GM12878 (cell line): ENCODE results near the gene SNTA1. TPM values are rescaled to one million over a fixed set of nuclear protein-coding genes. Genes with fewer than 3 reads are reported as not detected.
A peak's percentile ranks its signal among the peaks of the same experiment; 100 is the strongest.

ENCODE experiments used
- ATAC-seq: fragments of 200-7000 bp; cut with Tn5 transposase; 3 replicates; pipeline ENCODE4 v1.9.1; 2020; ENCODE audit warnings: mild to moderate bottlenecking, moderate library complexity
- BruUV-seq: library from RNA; stranded (reverse); fragments of 400-500 nt; replicated peaks from 2 replicates; lab custom pipeline; 2021; lab: Mats Ljungman, UMichigan
- CTCF ChIA-PET: fragments of 300-600 bp; sonication (Branson Sonifier 250); formaldehyde crosslinking; extraction: SDS; loops from one replicate; lab custom pipeline; 2021; ENCODE audit warnings: inconsistent platforms; lab: Yijun Ruan, JAX
- POLR2A ChIA-PET: fragments of 350-600 bp; formaldehyde crosslinking; extraction: SDS; loops from one replicate; lab custom pipeline; 2021; ENCODE audit warnings: inconsistent platforms; lab: Charles Lee
- RAD21 ChIA-PET: fragments of 300-600 bp; sonication (Branson Sonifier 250); formaldehyde crosslinking; loops from one replicate; lab custom pipeline; 2023; ENCODE audit warnings: antibody characterized with exemption; ENCODE audit not compliant: unreplicated experiment; lab: Charles Lee
- SMC1A ChIA-PET: fragments of 300-600 bp; sonication (Branson Sonifier 250); formaldehyde crosslinking; loops from one replicate; lab custom pipeline; 2023; ENCODE audit not compliant: unreplicated experiment, uncharacterized antibody; lab: Charles Lee
- DNase-seq: peaks from one replicate; pipeline ENCODE4 v3.0.0-alpha.2; 2011; ENCODE audit warnings: low read depth, low spot score
- FAIRE-seq: peaks from 3 replicates; lab custom pipeline; 2011; peaks lifted over from hg19 to GRCh38; lab: Jason Lieb, UNC
- H2AFZ ChIP-seq: 2 replicates; pipeline ENCODE4 v1.6.0; 2011; ENCODE audit warnings: low read depth, low read length, control low read depth; ENCODE audit not compliant: control insufficient read depth
- H3K27ac ChIP-seq: 2 replicates; pipeline ENCODE4 v1.5.1; 2011; ENCODE audit warnings: control low read depth; ENCODE audit not compliant: control insufficient read depth, insufficient read depth
- H3K27me3 ChIP-seq, 2 experiments: replicated peaks in 1 of 2; 2 replicates each; pipeline versions ENCODE4 v1.6.0 to v1.6.1; 2011; ENCODE audit warnings: low read length in 1 of 2; ENCODE audit not compliant: control insufficient read depth in 2 of 2, insufficient read depth in 2 of 2
- H3K36me3 ChIP-seq, 2 experiments: 2 replicates each; pipeline ENCODE4 v1.5.1; 2011; ENCODE audit warnings: low read length in 1 of 2; ENCODE audit not compliant: control insufficient read depth in 2 of 2, insufficient read depth in 2 of 2
- H3K4me1 ChIP-seq: 2 replicates; pipeline ENCODE4 v1.6.1; 2011; ENCODE audit warnings: mild to moderate bottlenecking, low read length, moderate library complexity, mixed read lengths; ENCODE audit not compliant: control insufficient read depth, insufficient read depth
- H3K4me2 ChIP-seq: 2 replicates; pipeline ENCODE4 v1.6.0; 2011; ENCODE audit warnings: control low read depth; ENCODE audit not compliant: control insufficient read depth, insufficient read depth
- H3K4me3 ChIP-seq: fragments of 200-600 bp; sonication (generic); 2 replicates; pipeline ENCODE4 v1.5.1; 2016
- H3K79me2 ChIP-seq: 2 replicates; pipeline ENCODE4 v1.6.0; 2011; ENCODE audit warnings: low read length; ENCODE audit not compliant: control insufficient read depth, insufficient read depth
- H3K9ac ChIP-seq: 2 replicates; pipeline ENCODE4 v1.8.0; 2011; ENCODE audit warnings: low read length, control low read depth, mixed read lengths; ENCODE audit not compliant: control insufficient read depth, insufficient read depth
- H3K9me3 ChIP-seq: replicated peaks from 3 replicates; pipeline ENCODE4 v1.5.1; 2011; ENCODE audit warnings: mild to moderate bottlenecking, low read length; ENCODE audit not compliant: control insufficient read depth, insufficient read depth
- H4K20me1 ChIP-seq: 2 replicates; pipeline ENCODE4 v1.6.0; 2011; ENCODE audit not compliant: control insufficient read depth, insufficient read depth
- ASH2L ChIP-seq: fragments of 300-600, 200-600 bp; sonication (generic); IDR thresholded peaks from 2 replicates; pipeline ENCODE4 v1.6.1; 2017; ENCODE audit warnings: low read depth, mild to moderate bottlenecking, borderline replicate concordance
- BRCA1 ChIP-seq: IDR thresholded peaks from 2 replicates; pipeline ENCODE4 v1.6.1; 2011; ENCODE audit warnings: low read depth, low read length, improper control_type of control experiment
- EGR1 ChIP-seq, 2 experiments: IDR thresholded peaks; 1 replicate in 1 of 2; 2 replicates in 1 of 2; pipeline ENCODE4 v1.6.1; 2011 to 2012; ENCODE audit warnings: low read depth in 2 of 2, low read length in 2 of 2, borderline replicate concordance in 1 of 2, mild to moderate bottlenecking in 1 of 2, moderate library complexity in 1 of 2
- HDAC6 ChIP-seq: fragments of 200-600 bp; sonication (generic); IDR thresholded peaks from one replicate; pipeline ENCODE4 v1.8.0; 2017; ENCODE audit warnings: antibody characterized with exemption; ENCODE audit not compliant: unreplicated experiment
- IKZF1 ChIP-seq: fragments of 450-650 bp; conservative IDR thresholded peaks from 2 replicates; pipeline ENCODE4 v1.6.1; 2017; ENCODE audit warnings: antibody characterized with exemption, mild to moderate bottlenecking
- LARP7 ChIP-seq: fragments of 450-650 bp; IDR thresholded peaks from 2 replicates; pipeline ENCODE4 v1.6.1; 2017; ENCODE audit warnings: mild to moderate bottlenecking
- NFXL1 ChIP-seq: fragments of 450-650 bp; IDR thresholded peaks from 2 replicates; pipeline ENCODE4 v1.6.1; 2017; ENCODE audit warnings: antibody characterized with exemption, mild to moderate bottlenecking, borderline replicate concordance
- NKRF ChIP-seq: fragments of 450-650 bp; conservative IDR thresholded peaks from 2 replicates; pipeline ENCODE4 v1.6.1; 2017; ENCODE audit warnings: mild to moderate bottlenecking, moderate library complexity
- NRF1 ChIP-seq: conservative IDR thresholded peaks from 2 replicates; pipeline ENCODE4 v1.6.1; 2011; ENCODE audit warnings: mild to moderate bottlenecking, low read depth, low read length, improper control_type of control experiment
- RELA ChIP-seq: fragments of 450-650 bp; IDR thresholded peaks from 2 replicates; pipeline ENCODE4 v1.8.0; 2014; ENCODE audit warnings: borderline replicate concordance; ENCODE audit not compliant: partially characterized antibody
- SIX5 ChIP-seq: IDR thresholded peaks from 2 replicates; pipeline ENCODE4 v1.6.1; 2011; ENCODE audit warnings: mild to moderate bottlenecking, low read depth, low read length, moderate library complexity; ENCODE audit not compliant: severe bottlenecking
- TAF1 ChIP-seq: IDR thresholded peaks from 2 replicates; pipeline ENCODE4 v1.6.1; 2011; ENCODE audit warnings: mild to moderate bottlenecking, low read depth, low read length, borderline replicate concordance
- ZNF217 ChIP-seq: fragments of 450-650 bp; IDR thresholded peaks from 2 replicates; pipeline ENCODE4 v1.6.1; 2017; ENCODE audit warnings: antibody characterized with exemption, mild to moderate bottlenecking
- ZNF687 ChIP-seq: fragments of 450-650 bp; IDR thresholded peaks from 2 replicates; pipeline ENCODE4 v1.6.1; 2017; ENCODE audit warnings: mild to moderate bottlenecking, moderate library complexity
- whole genome bisulfite sequencing: methylation state at CpG from one replicate; pipeline ENCODE4 v1.1.6; 2016; ENCODE audit warnings: low lambda C conversion rate; ENCODE audit not compliant: insufficient replicate concordance, insufficient coverage; ENCODE audit errors: missing lambda C conversion rate; 5-methylcytosine and 5-hydroxymethylcytosine counted together
- in situ Hi-C: fragments of 300-500 bp; cut with MboI; formaldehyde crosslinking; loops from 9 replicates; pipeline ENCODE4 v1.14.3; 2018; ENCODE audit warnings: mixed read lengths
- intact Hi-C: fragments of 100-400 bp; cut with micrococcal nuclease; formaldehyde crosslinking; loops from one replicate; pipeline ENCODE4 v1.14.2; 2022; ENCODE audit not compliant: unreplicated experiment
- polyA plus RNA-seq, 11 experiments: library from polyadenylated mRNA; depleted of rRNA in 4 of 11; unstranded in 6 of 11; stranded (reverse) in 5 of 11; fragments of >200 nt; fragmentation: Nextera tagmentation in 4 of 11; fragmentation: Illumina TruSeq in 1 of 11; extraction: Ambion mirVana in 4 of 11; extraction: Trizol in 1 of 11; gene quantifications; 1 replicate in 1 of 11; 2 replicates in 10 of 11; pipeline versions ENCODE4 v1.2.1 to v1.2.3, GENCODE V29; 2011 to 2016; ENCODE audit warnings: inconsistent platforms in 2 of 11, missing spikeins in 2 of 11, low read depth in 1 of 11
- total RNA-seq, 4 experiments: library from RNA; depleted of rRNA in 3 of 4; stranded (reverse); fragments of >200 nt in 3 of 4; fragmentation: Illumina TruSeq in 1 of 4; extraction: Trizol in 1 of 4; gene quantifications; 2 replicates each; pipeline versions ENCODE4 v1.2.1 to v1.2.3, GENCODE V29; 2013 to 2021

Gene SNTA1
- total and polyA plus RNA-seq, 10 of the 15 experiments (the other 5 are each of a cell fraction or from before 2014, with no cell fraction given): 0.26 to 5.1 (median 1.8) TPM

DNA sequence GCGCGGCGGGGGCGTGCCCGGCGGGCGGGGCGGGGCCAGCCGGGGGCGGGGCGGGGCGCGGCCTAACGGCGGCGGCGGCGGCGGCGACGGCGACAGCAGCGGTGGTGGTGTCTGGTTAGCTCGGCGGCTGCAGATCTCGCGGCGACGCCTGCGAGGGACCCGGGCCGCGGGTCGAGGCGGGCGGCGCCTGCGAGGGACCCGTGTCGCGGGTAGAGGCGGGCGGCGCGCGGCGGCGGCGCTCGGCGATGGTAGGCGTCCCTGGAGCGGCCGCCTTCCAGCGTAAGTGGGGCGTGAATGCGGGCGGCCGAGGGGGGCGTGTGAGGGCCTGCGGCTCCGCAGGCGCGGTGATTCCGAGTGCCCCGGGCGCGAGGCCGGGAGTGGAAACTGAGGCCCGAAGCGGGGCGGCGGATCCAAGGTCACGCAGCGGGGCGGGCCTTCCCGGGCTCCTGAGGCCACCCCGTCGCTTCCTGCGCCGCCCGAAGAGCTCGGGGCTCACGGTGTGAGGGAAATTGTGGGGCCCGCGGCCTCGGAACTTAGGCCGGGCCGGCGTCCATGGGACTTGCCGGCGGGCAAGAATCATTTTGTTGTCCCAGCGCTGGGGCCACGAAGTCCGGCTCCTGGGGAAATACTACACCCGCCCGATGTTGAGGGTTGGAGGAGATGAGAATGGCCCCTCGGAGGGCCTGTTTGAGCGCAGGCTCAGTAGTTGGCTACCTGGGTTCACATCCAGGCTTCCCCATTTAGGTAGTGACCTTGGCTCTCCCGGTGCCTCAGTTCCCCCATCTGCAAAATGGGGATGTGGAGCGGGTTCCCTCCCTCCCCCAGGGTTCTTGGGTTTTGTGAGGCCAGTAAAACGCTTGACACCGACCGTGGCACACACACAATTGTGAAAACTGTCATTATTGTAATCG lies 46.7 kb upstream of the SNTA1 start, which contains the start of gene CBFA2T2:
TSS of gene CBFA2T2 (plus strand) at position 74 of the 911 bp plus-strand sequence. CDS start at position 246, 172 bp downstream.
- SMC1A ChIA-PET: interaction anchor here (0.7 to 2.0 kb wide), 7 partner anchors 9 to 178 kb away, joined by 3 to 8 read pairs (median 5); no protein-coding TSS in a partner anchor
- DNase-seq: no peak
- TF ChIP-seq ASH2L: peak; percentile 52; the same call in 1 of the 2 replicates
- peak; percentile 87 for TF ChIP-seq NKRF
- no peak for TF ChIP-seq SIX5
- TF ChIP-seq EGR1 (IDR thresholded peaks at IDR 0.05; ENCODE audit: borderline replicate concordance in 1 of 2, low read depth in 2 of 2, low read length in 2 of 2): 0 out of 3 replicates have a peak, but pooled peaks of 1 of the 2 experiments have one; percentile 6
- TF ChIP-seq NRF1: no peak
- TF ChIP-seq TAF1: 0 out of 2 replicates have a peak, but pooled peaks have one; percentile 5
- peak; percentile 62 for TF ChIP-seq IKZF1
- TF ChIP-seq ZNF687: peak; percentile 41
- no peak for TF ChIP-seq BRCA1
- TF ChIP-seq HDAC6: no peak
- TF ChIP-seq LARP7: peak; percentile 95
- TF ChIP-seq RELA: no peak
- TF ChIP-seq NFXL1: peak; percentile 26; the same call in 1 of the 2 replicates
- TF ChIP-seq ZNF217: peak; percentile 38; the same call in 1 of the 2 replicates

More for the DNA sequence above, 46.7 kb upstream of the SNTA1 start, which contains the start of gene CBFA2T2:
- in situ Hi-C loops: no loop called here
- 2% methylated on average over 70 of the region's 105 CpGs for WGBS
- ATAC-seq (peak; percentile 77), FAIRE-seq (no peak)
- intact Hi-C loops: no loop called here
- H3K27me3 ChIP-seq: no peaks in the 10 kb centered on the region
- H3K4me3 ChIP-seq: peak within 1 kb of the TSS; percentile 96
- no peaks in the 10 kb centered on the region for H3K9me3 ChIP-seq
- H3K36me3 ChIP-seq: no peaks in the 10 kb centered on the region
- peak within 1 kb of the TSS; percentile 91 for H3K4me2 ChIP-seq
- RAD21 ChIA-PET: interaction anchor here (0.6 to 2.5 kb wide), 13 partner anchors 12 to 177 kb away, joined by 3 to 21 read pairs (median 3); partner anchors contain the start of genes ACTL10 and SNTA1
- no TSS peak for BruUV-seq
- peak within 1 kb of the TSS; percentile 81 for H2AFZ ChIP-seq
- CTCF ChIA-PET: interaction anchor here (0.6 to 2.9 kb wide), 6 partner anchors 11 to 177 kb away, joined by 3 to 17 read pairs (median 4); partner anchors contain the start of gene ACTL10
- H3K79me2 ChIP-seq: peaks cover 10% of the 10 kb centered on the region
- H4K20me1 ChIP-seq: no peaks in the 10 kb centered on the region
- POLR2A ChIA-PET: interaction anchor here (0.6 to 2.4 kb wide), 19 partner anchors 9 to 1606 kb away, joined by 3 to 20 read pairs (median 5); partner anchors contain the start of genes ACTL10, CDK5RAP1, PXMP4 and RALY
- peak within 1 kb of the TSS; percentile 76 for H3K27ac ChIP-seq
- peak within 1 kb of the TSS; percentile 84 for H3K9ac ChIP-seq
- H3K4me1 ChIP-seq: no peaks in the 10 kb centered on the region
